HL-60/S4 treated with phorbol 12-myristate 13-acetate at 8.2 ng/mL for 4 days and 3 days (cell line): ENCODE measurements around the gene FBLIM1.

Experiments used
- in situ Hi-C: fragments of 300-500 bp; cut with MboI; formaldehyde crosslinking; loops from 2 replicates; pipeline ENCODE4 v1.15.0; 2022; ENCODE audit warnings: low sequenced_read_pairs

The FBLIM1 gene

GRCh38 chr1:15765495-15766194 lies 7.0 kb downstream of the FBLIM1 start:
- in situ Hi-C loops, result no loop called here

- in situ Hi-C loops, result no loop called here
These were observed 9.3 kb downstream of the FBLIM1 start for GRCh38 chr1:15767941-15768340.

- in situ Hi-C loops, result no loop called here
These were observed 9.8 kb downstream of the FBLIM1 start for GRCh38 chr1:15768388-15768787.

- in situ Hi-C loops, result no loop called here
These were observed 11.8 kb downstream of the FBLIM1 start for GRCh38 chr1:15770313-15770962.

GRCh38 chr1:15771836-15772515 lies 13.4 kb downstream of the FBLIM1 start:
- in situ Hi-C loops, result no loop called here

GRCh38 chr1:15775706-15776105 lies 17.1 kb downstream of the FBLIM1 start:
- in situ Hi-C loops, result no loop called here

- in situ Hi-C loops, result no loop called here
These were observed 19.5 kb downstream of the FBLIM1 start for GRCh38 chr1:15777909-15778707.

GRCh38 chr1:15785683-15786082 lies 27.1 kb downstream of the FBLIM1 start:
- in situ Hi-C loops, result no loop called here

GRCh38 chr1:15786581-15786980 lies 28.0 kb downstream of the FBLIM1 start:
- in situ Hi-C loops, result no loop called here

- in situ Hi-C loops, result no loop called here
These were observed 30.2 kb downstream of the FBLIM1 start for GRCh38 chr1:15788624-15789301.

- in situ Hi-C loops, result no loop called here
These were observed 37.5 kb downstream of the FBLIM1 start for GRCh38 chr1:15796086-15796462.

GRCh38 chr1:15797614-15798390 lies 39.2 kb downstream of the FBLIM1 start:
- in situ Hi-C loops, result no loop called here

GRCh38 chr1:15799004-15799867 lies 40.6 kb downstream of the FBLIM1 start:
- in situ Hi-C loops, result no loop called here

GRCh38 chr1:15799928-15800835 lies 41.6 kb downstream of the FBLIM1 start:
- in situ Hi-C loops, result loop anchor here (25.0 kb wide), 1 partner anchor 112 kb away; no protein-coding TSS in a partner anchor

- in situ Hi-C loops, result loop anchor here (25.0 kb wide), 1 partner anchor 110 kb away; no protein-coding TSS in a partner anchor
These were observed 43.8 kb downstream of the FBLIM1 start for GRCh38 chr1:15802234-15802965.

- in situ Hi-C loops, result loop anchor here (25.0 kb wide), 1 partner anchor 109 kb away; no protein-coding TSS in a partner anchor
These were observed 44.8 kb downstream of the FBLIM1 start for GRCh38 chr1:15803380-15803779.

GRCh38 chr1:15804060-15804459 lies 45.5 kb downstream of the FBLIM1 start:
- in situ Hi-C loops, result loop anchor here (25.0 kb wide), 1 partner anchor 108 kb away; no protein-coding TSS in a partner anchor
